ENCODE data around the gene SLC2A8. TPM values are rescaled to one million over a fixed set of nuclear protein-coding genes. Genes with fewer than 3 reads are reported as not detected.

The SLC2A8 gene
- total RNA-seq, 1 donor from 2014 or later: 13.6 TPM

DNA sequence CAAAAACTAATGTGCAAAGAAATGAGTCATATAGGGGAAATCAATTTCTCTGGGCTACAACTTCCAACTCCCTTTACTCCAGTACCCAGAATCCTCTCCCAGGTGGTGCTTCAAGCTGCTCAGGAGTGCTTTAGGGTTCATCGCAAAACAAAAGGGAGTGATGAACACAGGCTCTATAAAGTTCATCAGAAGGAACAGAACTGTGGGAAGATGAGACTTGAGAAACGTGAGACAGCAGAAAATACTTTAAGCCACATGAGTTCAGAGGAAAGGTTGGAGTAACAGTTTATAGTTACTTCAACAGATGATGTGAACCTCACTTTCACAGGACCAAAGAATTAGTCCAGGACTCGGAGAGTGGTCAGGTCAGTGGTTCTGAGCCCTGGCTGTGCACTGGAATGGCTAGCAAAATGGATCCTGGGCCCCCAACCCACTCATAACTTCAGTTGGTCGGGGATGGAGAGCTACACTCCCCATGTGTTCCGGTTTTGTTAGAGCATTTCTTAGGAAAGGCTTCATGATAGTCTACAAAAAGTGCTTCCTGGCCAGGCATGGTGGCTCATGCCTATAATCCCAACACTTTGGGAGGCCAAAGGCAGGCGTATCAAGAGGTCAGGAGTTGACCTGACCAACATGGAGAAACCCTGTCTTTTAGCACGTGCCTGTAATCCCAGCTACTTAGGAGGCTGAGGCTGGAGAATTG lies 49.9 kb downstream of the SLC2A8 start:
- H3K27ac ChIP-seq (ENCODE audit: low read depth, low read length): no peak overlapping the region

GRCh38 chr9:127447416-127448111 lies 50.6 kb downstream of the SLC2A8 start:
- Histone ChIP-seq H3K9ac (ENCODE audit: low read depth in 1 of 3, low read length in 3 of 3) (no peak overlapping the region), H3K4me3 (ENCODE audit: low read length in 3 of 3) (no peak overlapping the region), H3K36me3 (ENCODE audit: control insufficient read depth in 3 of 3, insufficient read depth in 3 of 3, low read length in 3 of 3) (peaks cover 53 to 61% (median 61%) of the 10 kb centered on the region in 3 donors), H3K27ac (ENCODE audit: low read depth, low read length) (no peak overlapping the region), H3K9me3 (ENCODE audit: control insufficient read depth in 3 of 3, low read length in 3 of 3) (no peaks in the 10 kb centered on the region), H3K4me1 (ENCODE audit: control insufficient read depth in 3 of 3, insufficient read depth in 3 of 3, low read length in 3 of 3) (peaks cover 24 to 33% (median 26%) of the 10 kb centered on the region in 3 donors), H3K27me3 (ENCODE audit: control insufficient read depth in 3 of 3, insufficient read depth in 3 of 3, low read length in 3 of 3) (no peaks in the 10 kb centered on the region)

More for the DNA sequence above, 49.9 kb downstream of the SLC2A8 start:
- Histone ChIP-seq H3K4me3 (ENCODE audit: low read length in 3 of 3) (no peak overlapping the region), H3K27me3 (ENCODE audit: control insufficient read depth in 3 of 3, insufficient read depth in 3 of 3, low read length in 3 of 3) (no peaks in the 10 kb centered on the region), H3K4me1 (ENCODE audit: control insufficient read depth in 3 of 3, insufficient read depth in 3 of 3, low read length in 3 of 3) (peaks cover 17 to 27% (median 19%) of the 10 kb centered on the region in 3 donors), H3K9ac (ENCODE audit: low read depth in 1 of 3, low read length in 3 of 3) (no peak overlapping the region), H3K9me3 (ENCODE audit: control insufficient read depth in 3 of 3, low read length in 3 of 3) (no peaks in the 10 kb centered on the region), H3K36me3 (ENCODE audit: control insufficient read depth in 3 of 3, insufficient read depth in 3 of 3, low read length in 3 of 3) (peaks cover 57 to 65% (median 64%) of the 10 kb centered on the region in 3 donors)

DNA sequence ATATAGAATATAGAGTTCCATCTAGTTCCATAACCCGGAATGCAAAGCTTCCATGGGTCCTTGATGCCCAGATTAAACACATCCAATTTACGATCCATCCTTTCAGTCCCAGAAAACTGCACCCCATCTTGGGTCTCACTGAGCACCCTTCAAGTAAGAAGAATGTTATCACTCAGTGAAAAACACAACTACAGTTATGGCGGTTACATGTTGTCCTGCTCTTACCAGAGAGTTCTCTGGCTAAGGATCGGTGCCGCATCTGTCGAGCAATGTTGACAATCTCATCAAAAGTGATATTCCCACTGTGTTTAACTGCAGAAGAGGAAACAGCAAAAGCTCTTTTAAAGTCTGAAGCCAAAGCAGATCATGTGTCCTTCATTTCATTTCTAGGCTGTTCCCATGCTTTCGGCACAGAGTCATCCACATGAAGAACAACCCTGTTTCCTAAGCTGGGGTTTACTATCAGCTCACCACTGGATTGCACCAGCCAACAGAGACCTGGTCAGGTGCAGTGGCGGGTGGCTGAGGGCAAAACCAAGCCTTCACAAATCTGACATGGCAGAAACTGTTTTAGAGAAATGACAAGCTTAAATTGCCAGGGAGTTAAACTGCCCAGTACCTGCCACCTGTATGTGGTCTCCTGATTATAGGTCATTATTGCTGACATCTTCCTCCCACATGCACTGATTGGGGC lies 51.3 kb downstream of the SLC2A8 start:
- Histone ChIP-seq H3K27me3 (ENCODE audit: control insufficient read depth in 3 of 3, insufficient read depth in 3 of 3, low read length in 3 of 3) (no peaks in the 10 kb centered on the region), H3K36me3 (ENCODE audit: control insufficient read depth in 3 of 3, insufficient read depth in 3 of 3, low read length in 3 of 3) (peaks cover 49 to 58% (median 55%) of the 10 kb centered on the region in 3 donors), H3K4me3 (ENCODE audit: low read length in 3 of 3) (no peak overlapping the region), H3K27ac (ENCODE audit: low read depth, low read length) (no peak overlapping the region), H3K9ac (ENCODE audit: low read depth in 1 of 3, low read length in 3 of 3) (no peak overlapping the region), H3K4me1 (ENCODE audit: control insufficient read depth in 3 of 3, insufficient read depth in 3 of 3, low read length in 3 of 3) (peaks cover 29 to 37% (median 31%) of the 10 kb centered on the region in 3 donors), H3K9me3 (ENCODE audit: control insufficient read depth in 3 of 3, low read length in 3 of 3) (no peaks in the 10 kb centered on the region)

GRCh38 chr9:127449332-127449966 lies 52.5 kb downstream of the SLC2A8 start:
- peak overlapping the region; percentile 94 to 96 (median 95) for H3K4me3 ChIP-seq (ENCODE audit: low read length in 3 of 3)
- no peaks in the 10 kb centered on the region for H3K9me3 ChIP-seq (ENCODE audit: control insufficient read depth in 3 of 3, low read length in 3 of 3)
- peaks cover 29 to 37% (median 31%) of the 10 kb centered on the region in 3 donors for H3K4me1 ChIP-seq (ENCODE audit: control insufficient read depth in 3 of 3, insufficient read depth in 3 of 3, low read length in 3 of 3)
- no peaks in the 10 kb centered on the region for H3K27me3 ChIP-seq (ENCODE audit: control insufficient read depth in 3 of 3, insufficient read depth in 3 of 3, low read length in 3 of 3)
- H3K36me3 ChIP-seq (ENCODE audit: control insufficient read depth in 3 of 3, insufficient read depth in 3 of 3, low read length in 3 of 3): peaks cover 45 to 54% (median 53%) of the 10 kb centered on the region in 3 donors
- peak overlapping the region; percentile 91 for H3K27ac ChIP-seq (ENCODE audit: low read depth, low read length)
- H3K9ac ChIP-seq (ENCODE audit: low read depth in 1 of 3, low read length in 3 of 3): peak overlapping the region; percentile 93 to 96 (median 94)

GRCh38 chr9:127450243-127450760 lies 53.3 kb downstream of the SLC2A8 start:
- Histone ChIP-seq H3K4me1 (ENCODE audit: control insufficient read depth in 3 of 3, insufficient read depth in 3 of 3, low read length in 3 of 3) (peaks cover 31 to 43% (median 33%) of the 10 kb centered on the region in 3 donors), H3K36me3 (ENCODE audit: control insufficient read depth in 3 of 3, insufficient read depth in 3 of 3, low read length in 3 of 3) (peaks cover 44 to 48% (median 48%) of the 10 kb centered on the region in 3 donors)

DNA sequence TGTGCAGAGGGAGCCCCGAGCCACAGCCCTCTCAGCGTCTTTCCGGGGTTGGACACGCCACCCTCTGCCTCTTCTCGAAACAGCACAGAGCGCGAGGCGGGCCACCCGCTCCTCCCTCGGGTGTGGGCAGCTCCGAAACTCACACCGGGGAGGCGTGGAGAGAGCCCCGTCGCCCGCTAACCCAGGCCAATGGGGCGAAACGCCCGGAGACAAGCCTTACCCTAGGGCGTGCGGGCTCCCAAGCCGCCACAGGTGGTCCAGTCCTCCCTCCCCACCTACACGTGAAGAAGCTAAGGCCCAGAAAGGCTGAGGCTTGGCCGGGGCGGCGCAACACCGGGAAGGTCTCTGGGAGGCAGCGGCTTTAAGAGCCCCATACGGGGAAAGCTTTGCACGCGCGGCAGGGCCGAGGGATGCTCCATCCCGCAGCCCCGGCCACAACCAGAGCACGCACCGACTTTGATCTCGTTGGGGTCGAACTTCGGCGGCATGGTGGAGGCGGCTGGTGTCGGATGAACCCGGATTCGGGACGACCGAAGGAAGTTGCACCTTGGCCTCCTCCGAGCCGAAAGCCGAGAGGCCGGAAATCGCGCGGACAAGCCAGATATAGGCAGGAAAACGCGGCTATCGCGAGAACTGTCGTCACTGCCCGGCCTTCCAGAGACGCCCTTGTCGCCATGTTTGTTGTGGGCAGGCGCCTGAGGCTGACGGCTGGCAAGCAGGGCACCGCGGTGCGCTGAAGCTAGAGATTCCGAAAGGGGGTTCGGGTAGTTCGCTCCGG lies 54.0 kb downstream of the SLC2A8 start, which contains the start of the genes LRSAM1 and RPL12:
Gene LRSAM1, plus strand, starts transcription at position 681 of the 778 bp plus-strand sequence. CDS start 3,018 bp downstream, outside the sequence.
Gene RPL12, minus strand, starts transcription at position 577 of the 778 bp plus-strand sequence. Its CDS starts 89 bp downstream, at position 488.
- no peaks in the 10 kb centered on the region for H3K9me3 ChIP-seq (ENCODE audit: control insufficient read depth in 3 of 3, low read length in 3 of 3)
- peaks cover 42 to 49% (median 44%) of the 10 kb centered on the region in 3 donors for H3K36me3 ChIP-seq (ENCODE audit: control insufficient read depth in 3 of 3, insufficient read depth in 3 of 3, low read length in 3 of 3)
- no peaks in the 10 kb centered on the region for H3K27me3 ChIP-seq (ENCODE audit: control insufficient read depth in 3 of 3, insufficient read depth in 3 of 3, low read length in 3 of 3)
- peaks cover 31 to 46% (median 35%) of the 10 kb centered on the region in 3 donors for H3K4me1 ChIP-seq (ENCODE audit: control insufficient read depth in 3 of 3, insufficient read depth in 3 of 3, low read length in 3 of 3)
- peak within 1 kb of the TSS; percentile 93 to 96 (median 94) for H3K9ac ChIP-seq (ENCODE audit: low read depth in 1 of 3, low read length in 3 of 3)
- H3K4me3 ChIP-seq (ENCODE audit: low read length in 3 of 3): peak within 1 kb of the TSS; percentile 94 to 96 (median 95)
- H3K27ac ChIP-seq (ENCODE audit: low read depth, low read length): peak within 1 kb of the TSS; percentile 91

More at GRCh38 chr9:127450243-127450760, 53.3 kb downstream of the SLC2A8 start:
- Histone ChIP-seq H3K9ac (ENCODE audit: low read depth in 1 of 3, low read length in 3 of 3) (peak overlapping the region; percentile 93 to 96 (median 94)), H3K27me3 (ENCODE audit: control insufficient read depth in 3 of 3, insufficient read depth in 3 of 3, low read length in 3 of 3) (no peaks in the 10 kb centered on the region), H3K9me3 (ENCODE audit: control insufficient read depth in 3 of 3, low read length in 3 of 3) (no peaks in the 10 kb centered on the region), H3K4me3 (ENCODE audit: low read length in 3 of 3) (peak overlapping the region; percentile 94 to 96 (median 95)), H3K27ac (ENCODE audit: low read depth, low read length) (peak overlapping the region; percentile 91)

DNA sequence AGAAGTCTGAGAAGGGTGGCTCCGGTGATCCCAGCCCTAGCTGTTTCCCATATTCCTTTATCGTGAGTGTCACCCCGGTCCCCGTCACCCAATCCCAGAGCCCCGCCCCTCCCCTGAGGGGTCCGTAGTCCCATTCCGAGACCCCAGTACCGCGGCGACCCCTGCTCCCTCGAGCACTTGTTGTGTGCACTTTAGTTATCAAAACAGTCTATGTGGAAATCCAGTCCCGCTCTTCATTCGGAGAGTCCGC lies 54.6 kb downstream of the SLC2A8 start:
- peaks cover 31 to 46% (median 35%) of the 10 kb centered on the region in 3 donors for H3K4me1 ChIP-seq (ENCODE audit: control insufficient read depth in 3 of 3, insufficient read depth in 3 of 3, low read length in 3 of 3)
- peaks cover 37 to 44% (median 39%) of the 10 kb centered on the region in 3 donors for H3K36me3 ChIP-seq (ENCODE audit: control insufficient read depth in 3 of 3, insufficient read depth in 3 of 3, low read length in 3 of 3)
- H3K27ac ChIP-seq (ENCODE audit: low read depth, low read length): peak overlapping the region; percentile 91

GRCh38 chr9:127451858-127452656 lies 55.1 kb downstream of the SLC2A8 start:
- H3K27me3 ChIP-seq (ENCODE audit: control insufficient read depth in 3 of 3, insufficient read depth in 3 of 3, low read length in 3 of 3): no peaks in the 10 kb centered on the region
- peak overlapping the region; percentile 94 to 96 (median 95) for H3K4me3 ChIP-seq (ENCODE audit: low read length in 3 of 3)
- H3K36me3 ChIP-seq (ENCODE audit: control insufficient read depth in 3 of 3, insufficient read depth in 3 of 3, low read length in 3 of 3): peaks cover 36 to 43% (median 36%) of the 10 kb centered on the region in 3 donors
- peak overlapping the region; percentile 89 to 93 (median 91) for H3K9ac ChIP-seq (ENCODE audit: low read depth in 1 of 3, low read length in 3 of 3)
- no peaks in the 10 kb centered on the region for H3K9me3 ChIP-seq (ENCODE audit: control insufficient read depth in 3 of 3, low read length in 3 of 3)
- peak overlapping the region; percentile 91 for H3K27ac ChIP-seq (ENCODE audit: low read depth, low read length)
- H3K4me1 ChIP-seq (ENCODE audit: control insufficient read depth in 3 of 3, insufficient read depth in 3 of 3, low read length in 3 of 3): peaks cover 31 to 46% (median 35%) of the 10 kb centered on the region in 3 donors

More for the DNA sequence above, 54.6 kb downstream of the SLC2A8 start:
- Histone ChIP-seq H3K9ac (ENCODE audit: low read depth in 1 of 3, low read length in 3 of 3) (peak overlapping the region; percentile 89 to 93 (median 91)), H3K27me3 (ENCODE audit: control insufficient read depth in 3 of 3, insufficient read depth in 3 of 3, low read length in 3 of 3) (no peaks in the 10 kb centered on the region), H3K4me3 (ENCODE audit: low read length in 3 of 3) (peak overlapping the region; percentile 94 to 96 (median 95)), H3K9me3 (ENCODE audit: control insufficient read depth in 3 of 3, low read length in 3 of 3) (no peaks in the 10 kb centered on the region)
